AG09319 (cell line): ENCODE measurements around the gene ATL2.
"Not testable (repeated sequence)": the region's sequence is repeated elsewhere in the genome, so short reads cannot be mapped to it uniquely, and the experiment has no call there.

ENCODE experiments used
- DNase-seq: peaks from one replicate; pipeline ENCODE4 v3.0.0-alpha.2; 2010; ENCODE audit warnings: low read depth; ENCODE audit errors: extremely low read depth
- CTCF ChIP-seq: IDR thresholded peaks from 2 replicates; pipeline ENCODE4 v1.5.1; 2011; ENCODE audit warnings: low read depth, mild to moderate bottlenecking, inconsistent platforms, low read length, moderate library complexity

Gene ATL2

GRCh38 chr2:38416296-38417036, 39.4 kb upstream of the ATL2 start:
- DNase-seq, result no peak
- no peak for TF ChIP-seq CTCF

GRCh38 chr2:38415728-38416291, 38.7 kb upstream of the ATL2 start:
- no peak for DNase-seq
- TF ChIP-seq CTCF, result no peak

- no peak for DNase-seq
- TF ChIP-seq CTCF, result no peak
Measured at GRCh38 chr2:38415023-38415422, 38.0 kb upstream of the ATL2 start.

GRCh38 chr2:38412235-38412871, 35.3 kb upstream of the ATL2 start:
- not testable (repeated sequence) for DNase-seq

GRCh38 chr2:38409156-38410102, 32.4 kb upstream of the ATL2 start:
- TF ChIP-seq CTCF, result no peak
- DNase-seq, result no peak

GRCh38 chr2:38407111-38407682, 30.1 kb upstream of the ATL2 start:
- no peak for TF ChIP-seq CTCF

GRCh38 chr2:38406597-38407110, 29.6 kb upstream of the ATL2 start:
- no peak for TF ChIP-seq CTCF
- DNase-seq, result no peak

More at GRCh38 chr2:38407111-38407682, 30.1 kb upstream of the ATL2 start:
- no peak for DNase-seq
